NCI-H2196 treated with DMSO at 0.1 percent for 48 hours (cell line): ENCODE results near the gene ELAVL3.
"Not testable (repeated sequence)": the region's sequence is repeated elsewhere in the genome, so short reads cannot be mapped to it uniquely, and the experiment has no call there.

Experiments
- DNase-seq: peaks from one replicate; lab custom pipeline; 2025; ENCODE audit not compliant: unreplicated experiment; lab: John Stamatoyannopoulos, UW

The ELAVL3 gene

DNA sequence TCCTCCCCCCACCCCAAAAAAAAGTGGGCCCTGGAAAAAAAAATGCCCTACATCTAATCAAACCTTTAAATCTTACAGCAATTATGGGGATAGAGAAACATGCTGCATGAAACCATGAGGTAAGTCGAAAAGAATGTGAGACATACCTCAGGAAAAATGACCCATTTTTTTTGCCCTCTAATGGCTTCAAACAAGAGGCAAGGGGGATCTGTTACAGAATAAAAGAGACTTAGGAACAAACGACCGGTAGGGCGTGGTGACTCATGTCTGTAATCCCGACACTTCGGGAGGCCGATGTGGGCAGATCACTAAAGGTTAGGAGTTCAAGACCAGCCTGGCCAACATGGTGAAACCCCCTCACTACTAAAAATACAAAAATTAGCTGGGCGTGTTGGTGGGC lies 70.2 kb downstream of the ELAVL3 start:
- DNase-seq = no peak

DNA sequence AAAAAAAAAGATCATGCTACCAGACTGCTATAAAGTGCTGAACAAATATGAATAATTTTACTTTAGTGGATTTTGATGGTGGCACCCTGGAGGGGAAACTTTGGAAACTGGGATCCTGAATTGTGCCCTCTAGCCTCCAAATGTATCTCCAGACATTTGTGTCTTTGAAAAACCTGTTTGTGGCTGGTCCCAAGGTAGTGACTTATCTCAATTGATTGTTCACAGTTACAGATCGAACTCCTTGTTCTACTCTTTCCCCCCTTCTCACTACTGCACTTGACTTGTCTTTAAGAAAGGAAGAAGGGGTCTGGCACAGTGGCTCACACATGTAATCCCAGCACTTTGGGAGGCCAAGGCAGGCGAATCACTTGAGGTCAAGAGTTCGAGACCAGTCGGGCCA lies 72.3 kb downstream of the ELAVL3 start:
- no peak for DNase-seq

GRCh38 chr19:11406703-11407236 lies 74.1 kb downstream of the ELAVL3 start:
- DNase-seq = not testable (repeated sequence)

- no peak for DNase-seq
Measured at GRCh38 chr19:11405846-11406643, 74.8 kb downstream of the ELAVL3 start.

DNA sequence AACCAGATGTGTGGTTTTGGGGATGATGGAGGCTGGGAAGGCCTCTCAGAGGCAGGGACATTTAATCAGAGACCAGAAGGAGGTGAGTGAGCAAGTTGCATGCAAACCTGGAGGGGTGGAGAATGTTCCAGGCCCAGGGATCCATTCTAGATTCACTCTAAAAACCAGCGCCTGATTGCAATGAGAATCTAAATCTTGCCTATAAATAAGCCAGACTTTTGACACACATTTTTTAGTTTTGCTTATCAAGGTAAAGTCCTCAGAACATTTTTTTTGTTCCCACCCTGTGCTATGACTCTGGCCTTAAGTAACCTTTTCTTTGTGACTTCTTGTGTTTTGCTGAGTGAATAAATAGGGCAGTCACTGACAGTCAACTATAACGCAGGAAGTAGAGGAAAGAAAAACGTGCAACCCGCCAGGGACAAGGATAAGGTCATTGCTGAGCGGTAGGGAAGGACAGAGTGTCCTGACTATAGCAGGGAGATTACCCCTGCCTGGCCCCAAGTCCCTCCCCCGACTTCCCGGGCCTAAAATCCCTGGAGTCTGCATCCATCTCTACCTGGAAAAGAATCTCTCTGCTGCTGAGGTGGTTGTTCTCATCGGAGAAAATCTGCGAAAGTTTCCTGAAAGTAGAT lies 76.1 kb downstream of the ELAVL3 start:
- DNase-seq = no peak

DNA sequence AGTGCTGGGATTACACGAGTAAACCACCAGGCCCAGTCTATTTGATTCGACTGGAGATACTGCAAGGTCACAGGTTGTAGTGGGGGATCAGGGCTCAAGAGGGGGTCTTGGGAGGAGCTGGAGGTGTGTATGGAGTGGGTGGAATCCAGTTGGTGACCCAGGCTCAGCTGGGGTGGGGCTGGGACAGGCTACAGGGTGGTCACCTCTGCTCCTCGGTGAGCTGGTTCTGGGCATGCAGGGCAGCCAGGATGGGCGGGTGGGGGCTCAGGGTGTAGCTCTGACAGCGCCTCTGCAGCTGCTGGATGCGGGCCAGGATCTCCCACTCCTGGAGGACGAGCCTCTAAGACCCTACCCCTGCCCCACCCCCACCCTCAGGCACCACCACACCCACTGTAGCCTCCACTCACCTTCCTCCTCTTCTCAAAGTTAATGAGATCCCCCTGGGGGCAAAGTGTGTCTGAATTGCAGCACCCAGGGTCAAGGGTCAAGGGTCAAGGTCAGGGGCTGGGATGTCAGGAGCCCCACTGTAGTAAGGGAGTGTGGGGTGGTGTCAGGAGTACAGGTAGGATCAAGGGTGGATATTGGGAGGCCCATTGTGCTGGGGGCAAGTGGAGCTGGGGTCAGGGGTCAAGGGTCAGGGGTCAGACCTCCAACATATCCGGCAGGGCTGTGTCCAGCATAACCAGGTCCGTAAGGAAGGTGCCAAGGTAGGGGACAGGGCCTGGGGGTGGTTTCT lies 78.9 kb downstream of the ELAVL3 start:
- DNase-seq = no peak
